ENCODE data around the gene AMOTL2. TPM values are rescaled to one million over a fixed set of nuclear protein-coding genes. Genes with fewer than 3 reads are reported as not detected.

Gene AMOTL2
- total RNA-seq, 1 experiment from 2014 or later = 172 TPM

DNA sequence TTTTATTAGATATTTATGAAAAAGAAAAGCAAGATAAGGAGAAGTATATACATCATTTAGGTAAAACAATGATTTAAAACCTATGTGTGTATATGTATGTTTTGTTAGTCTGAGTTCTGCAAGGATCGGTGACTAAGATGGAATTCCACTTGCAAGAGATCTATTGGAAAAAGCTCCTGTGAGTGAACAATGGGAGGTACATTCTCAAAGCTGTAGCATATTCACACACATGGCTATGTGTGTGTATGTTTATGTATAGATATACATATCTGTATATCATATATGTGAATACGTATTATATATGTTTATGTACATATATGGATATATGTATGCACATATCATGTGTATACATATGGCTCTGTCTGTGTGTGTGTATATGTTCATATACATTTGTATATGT, 54.3 kb downstream of the AMOTL2 start:
- no peaks in the 10 kb centered on the region for H3K27me3 ChIP-seq
- no peak overlapping the region for H3K4me3 ChIP-seq
- DNase-seq = no peak
- H3K9me3 ChIP-seq = no peaks in the 10 kb centered on the region
- no peaks in the 10 kb centered on the region for H3K36me3 ChIP-seq

DNA sequence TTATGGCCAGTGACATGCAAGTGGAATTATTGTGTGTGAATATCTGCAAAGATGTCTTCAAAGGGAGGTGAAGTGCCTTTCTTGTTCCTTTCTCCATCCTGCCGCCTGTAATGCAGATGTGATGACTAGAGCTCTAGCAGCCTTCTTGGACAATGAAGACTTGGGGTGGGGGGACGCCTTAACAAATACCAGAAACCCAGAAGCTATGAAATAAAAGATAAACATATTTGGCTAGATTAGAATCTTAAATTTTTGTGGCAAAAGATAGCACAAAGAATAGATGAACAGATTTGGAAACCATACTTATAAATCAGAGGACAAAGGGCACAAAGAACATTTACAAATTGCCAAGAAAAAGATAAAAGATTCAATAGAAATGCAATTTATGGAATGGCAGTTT, 56.1 kb downstream of the AMOTL2 start:
- Histone ChIP-seq H3K9me3 (no peaks in the 10 kb centered on the region), H3K27me3 (no peaks in the 10 kb centered on the region), H3K4me3 (no peak overlapping the region), H3K36me3 (no peaks in the 10 kb centered on the region)
- no peak for DNase-seq

DNA sequence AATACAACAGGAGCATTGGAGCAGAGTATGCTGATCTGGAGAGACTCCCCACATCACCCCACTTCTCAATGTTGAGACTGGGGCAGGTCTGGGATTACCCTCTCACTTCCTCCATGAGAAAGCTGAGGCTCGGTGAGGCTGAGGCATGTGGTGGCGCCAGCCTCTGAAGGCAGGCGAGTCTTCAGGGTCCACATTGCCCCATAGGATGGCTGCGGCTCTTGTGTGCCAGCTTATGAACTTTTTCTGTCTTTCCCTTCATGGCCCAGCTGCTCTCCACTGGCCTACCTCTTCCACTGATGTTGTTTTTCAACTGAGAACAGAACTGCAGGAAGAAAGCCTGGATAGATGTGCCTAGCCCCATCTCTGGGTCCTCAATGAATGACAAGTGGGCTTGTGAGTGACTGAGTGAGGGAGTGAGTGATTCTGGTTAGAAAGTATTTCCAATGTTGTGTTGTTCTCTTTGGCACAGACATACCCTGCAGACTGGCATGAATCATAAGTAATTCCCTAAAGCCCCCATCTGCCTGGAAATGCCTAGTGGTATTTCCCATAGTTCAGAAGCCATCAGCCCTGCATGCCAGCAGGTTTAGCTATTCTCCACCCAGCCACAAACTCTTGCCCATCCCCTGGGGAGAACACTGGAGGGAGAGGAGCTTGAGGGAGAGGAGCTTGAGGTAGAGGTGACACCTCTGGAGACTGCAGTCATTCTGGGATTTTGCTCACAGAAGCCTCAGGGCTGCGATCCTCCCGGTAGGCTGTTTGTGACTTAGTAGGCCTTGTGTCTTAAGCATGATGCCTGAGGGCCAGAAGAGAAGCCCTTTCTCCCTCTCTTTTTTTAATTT, 56.9 kb downstream of the AMOTL2 start:
- no peaks in the 10 kb centered on the region for H3K9me3 ChIP-seq
- H3K36me3 ChIP-seq = no peaks in the 10 kb centered on the region
- H3K4me3 ChIP-seq = no peak overlapping the region
- H3K27me3 ChIP-seq = no peaks in the 10 kb centered on the region
- peak; percentile 91 for DNase-seq

DNA sequence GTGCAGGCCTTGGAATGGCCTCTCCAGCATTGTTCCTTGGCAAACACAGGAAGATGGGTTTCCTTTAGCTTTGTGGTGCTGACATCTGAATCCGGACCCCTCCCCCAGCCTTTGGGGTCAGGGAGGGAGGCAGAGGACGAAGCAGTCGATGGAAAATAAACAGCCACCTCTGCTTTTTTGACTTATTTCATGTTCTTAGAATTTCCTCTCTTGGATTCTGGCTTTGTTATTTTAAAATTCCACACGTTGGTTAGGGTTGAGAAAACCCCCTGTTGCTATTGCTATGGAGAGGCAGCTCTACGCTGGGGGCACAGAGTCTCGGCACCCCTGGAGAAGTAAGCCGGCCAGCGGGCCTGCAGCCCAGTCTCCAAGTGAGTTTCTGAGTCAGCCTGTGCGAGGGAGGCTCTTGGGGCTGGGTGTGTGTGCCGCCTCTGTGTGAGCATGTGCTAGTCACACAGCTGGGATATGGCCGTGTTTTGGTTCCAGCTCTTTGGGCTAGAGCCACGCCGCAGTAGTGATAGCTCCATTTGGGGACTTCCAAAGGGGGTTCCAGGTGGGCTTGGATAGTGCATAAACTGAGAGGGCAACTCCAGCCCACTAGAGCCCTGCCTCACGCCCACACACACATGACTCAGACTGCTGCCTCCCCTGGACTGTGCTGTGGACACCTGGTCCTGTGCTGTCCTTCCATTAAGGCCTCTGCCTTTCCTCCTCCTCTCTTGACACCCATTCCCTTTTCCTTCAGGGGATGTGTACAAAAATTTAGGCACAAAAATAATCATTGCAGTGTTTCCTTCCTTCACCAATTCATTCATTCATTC, 58.8 kb downstream of the AMOTL2 start:
- no peaks in the 10 kb centered on the region for H3K36me3 ChIP-seq
- no peak overlapping the region for H3K4me3 ChIP-seq
- H3K27me3 ChIP-seq = no peaks in the 10 kb centered on the region
- peak; percentile 99 for DNase-seq
- H3K9me3 ChIP-seq = no peaks in the 10 kb centered on the region

DNA sequence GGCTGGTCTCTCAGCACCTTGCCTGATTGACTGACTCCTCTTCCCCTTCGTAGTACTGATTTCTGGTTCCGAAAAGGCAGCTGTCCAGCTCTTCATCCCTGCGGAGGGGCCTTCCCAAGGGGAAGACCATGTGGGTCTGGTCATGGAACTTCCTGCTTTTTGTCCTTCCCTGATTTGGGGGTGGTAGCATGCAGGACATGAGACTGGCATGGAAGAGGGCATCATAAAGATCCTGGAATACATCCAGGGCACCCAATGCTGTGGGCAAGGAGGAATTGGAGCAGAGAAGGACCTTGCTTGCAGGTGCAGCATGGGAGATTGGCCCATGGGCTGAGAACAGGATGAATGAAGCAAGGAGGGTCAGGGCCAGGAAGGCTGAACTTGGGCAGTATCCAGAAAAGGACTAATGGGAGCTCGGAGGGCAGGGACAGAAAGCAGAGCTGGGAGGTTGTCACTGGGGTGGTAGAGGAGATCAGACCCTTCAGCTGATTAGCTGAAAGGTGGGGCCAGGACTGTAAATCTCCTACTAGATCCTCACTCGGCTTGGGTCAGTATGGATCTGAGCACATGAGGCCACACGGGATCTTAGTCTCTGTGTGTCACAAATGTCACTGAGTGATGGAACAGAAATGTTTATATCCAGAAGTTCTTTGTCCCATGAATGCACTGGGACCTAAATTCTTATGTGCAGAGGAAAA, 59.5 kb downstream of the AMOTL2 start:
- Histone ChIP-seq H3K36me3 (no peaks in the 10 kb centered on the region), H3K27me3 (no peaks in the 10 kb centered on the region), H3K9me3 (no peaks in the 10 kb centered on the region), H3K4me3 (no peak overlapping the region)
- DNase-seq = peak; percentile 71

DNA sequence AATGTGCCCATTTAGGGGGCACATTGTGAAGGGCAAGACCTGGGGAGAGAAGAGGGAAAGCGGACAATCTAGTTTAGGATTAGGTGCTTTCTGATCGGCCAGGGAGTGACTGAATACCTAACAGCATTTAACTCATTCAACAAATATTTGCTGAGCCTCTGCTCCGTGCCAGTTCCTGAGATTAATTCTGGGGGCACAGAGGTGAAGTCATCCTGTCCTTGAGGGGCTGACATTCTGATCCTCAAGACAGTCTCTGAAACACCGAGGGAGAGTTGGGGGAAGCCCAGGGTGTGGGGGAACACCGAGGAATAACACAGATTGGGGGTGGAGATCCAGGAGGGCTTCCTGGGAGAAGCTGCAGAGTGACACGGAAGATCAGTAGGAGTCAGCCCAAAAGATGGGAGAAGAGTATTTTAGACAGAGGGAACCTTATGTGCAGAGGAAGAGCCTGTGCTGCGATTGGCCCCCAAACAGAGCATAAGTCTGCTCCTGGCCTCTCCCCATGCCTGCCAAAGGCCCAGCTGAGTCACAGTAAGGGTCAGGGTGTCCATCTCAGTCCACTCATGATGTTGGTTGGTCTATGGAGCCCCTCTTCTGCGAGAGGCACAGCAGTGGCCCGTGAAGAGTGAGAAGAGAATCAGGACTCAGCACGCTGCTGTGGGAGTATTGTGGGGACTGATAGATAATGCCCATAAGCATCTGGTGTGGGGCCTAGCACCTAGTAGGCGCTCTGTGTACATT, 60.2 kb downstream of the AMOTL2 start:
- Histone ChIP-seq H3K9me3 (no peaks in the 10 kb centered on the region), H3K27me3 (no peaks in the 10 kb centered on the region), H3K36me3 (no peaks in the 10 kb centered on the region), H3K4me3 (peak overlapping the region; percentile 52)
- DNase-seq = peak; percentile 63

DNA sequence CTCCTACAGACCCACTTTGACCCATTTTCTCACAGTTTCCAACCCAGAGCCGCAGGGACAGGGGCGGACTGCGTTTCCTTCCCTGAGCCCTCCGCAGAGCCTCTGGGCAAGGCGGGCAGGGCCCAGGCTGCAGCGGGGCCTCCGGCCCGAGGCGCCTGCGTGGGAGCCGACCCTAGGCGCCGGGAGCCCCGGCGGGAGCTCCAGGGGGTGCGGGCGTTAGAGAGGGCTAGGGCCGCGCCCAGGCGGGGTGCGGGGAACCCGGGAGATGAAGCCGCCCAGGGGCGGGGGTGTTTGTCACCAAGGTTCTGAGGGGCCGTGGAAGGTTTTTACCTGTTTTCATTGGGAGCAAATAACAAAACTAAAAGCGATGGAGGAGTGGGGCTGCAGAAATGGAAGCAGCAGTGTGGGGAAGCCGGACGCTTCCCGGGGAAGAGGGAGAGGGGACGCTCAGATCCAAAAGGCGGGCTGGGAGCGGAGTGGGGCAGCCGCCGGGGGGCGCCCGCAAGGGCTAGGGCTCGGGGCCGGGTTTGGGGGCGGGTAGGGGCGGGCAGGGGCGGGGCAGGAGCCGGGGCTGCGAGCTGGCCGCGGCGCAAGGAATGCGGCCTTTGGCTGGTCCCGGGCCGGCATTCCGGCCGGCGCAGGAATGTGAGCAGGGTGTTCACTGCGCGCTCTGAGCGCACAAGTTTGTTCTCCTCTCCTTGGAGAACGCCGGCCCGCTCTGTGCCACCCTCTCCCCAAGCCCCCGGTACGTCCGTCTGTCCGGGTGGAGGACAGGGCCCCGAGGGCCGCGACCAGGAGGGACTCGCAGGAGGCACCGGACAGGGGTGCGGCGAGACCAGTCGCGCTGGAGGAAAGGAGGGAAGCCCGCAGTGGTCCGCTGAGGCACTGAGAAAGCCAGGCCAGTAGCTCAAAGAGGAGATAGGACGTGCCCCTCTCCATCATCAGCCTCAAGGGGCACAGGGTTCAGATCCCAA, 61.1 kb downstream of the AMOTL2 start:
- H3K9me3 ChIP-seq = no peaks in the 10 kb centered on the region
- H3K27me3 ChIP-seq = no peaks in the 10 kb centered on the region
- DNase-seq = peak; percentile 87
- H3K36me3 ChIP-seq = no peaks in the 10 kb centered on the region
- H3K4me3 ChIP-seq = peak overlapping the region; percentile 52

DNA sequence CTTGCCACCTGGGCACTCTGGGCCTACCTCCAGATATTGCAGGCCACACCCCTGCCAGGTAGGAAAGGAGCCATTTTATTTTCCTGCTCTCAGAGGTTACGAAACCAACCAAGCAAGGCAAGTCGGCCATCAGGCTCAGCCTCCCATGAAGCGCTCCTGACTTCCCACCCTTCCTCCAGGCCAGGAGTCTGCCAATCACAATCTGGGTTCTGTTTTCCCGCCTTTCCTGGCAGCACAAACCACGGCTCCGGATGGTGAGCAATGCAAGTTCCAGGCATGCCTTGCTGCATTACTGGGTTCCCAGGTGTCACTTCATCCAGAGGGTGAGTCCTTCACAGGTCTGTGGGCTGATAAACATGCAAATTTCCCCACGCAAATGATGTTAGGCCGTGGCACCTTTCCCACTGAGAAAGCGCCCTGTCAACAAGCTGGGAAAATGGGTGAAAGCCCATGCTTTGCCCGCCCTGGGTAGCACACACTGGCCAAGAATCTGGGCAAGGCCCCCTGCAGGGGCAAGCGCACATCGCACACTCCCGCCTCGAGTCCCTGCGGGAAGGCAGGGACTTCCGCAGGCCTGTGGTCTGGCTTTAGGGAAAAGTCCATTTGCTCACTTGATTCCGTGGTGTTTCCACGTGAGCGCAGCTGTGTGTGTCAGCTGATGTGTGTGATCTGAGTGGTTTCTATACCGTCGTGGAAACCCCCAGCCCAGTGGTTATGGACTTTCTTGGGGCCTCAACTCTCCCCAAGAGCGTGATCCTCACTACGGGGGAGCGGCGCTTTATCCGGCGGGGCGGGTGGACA, 62.0 kb downstream of the AMOTL2 start:
- H3K36me3 ChIP-seq = no peaks in the 10 kb centered on the region
- H3K4me3 ChIP-seq = no peak overlapping the region
- no peaks in the 10 kb centered on the region for H3K27me3 ChIP-seq
- DNase-seq = peak; percentile 88
- H3K9me3 ChIP-seq = no peaks in the 10 kb centered on the region

DNA sequence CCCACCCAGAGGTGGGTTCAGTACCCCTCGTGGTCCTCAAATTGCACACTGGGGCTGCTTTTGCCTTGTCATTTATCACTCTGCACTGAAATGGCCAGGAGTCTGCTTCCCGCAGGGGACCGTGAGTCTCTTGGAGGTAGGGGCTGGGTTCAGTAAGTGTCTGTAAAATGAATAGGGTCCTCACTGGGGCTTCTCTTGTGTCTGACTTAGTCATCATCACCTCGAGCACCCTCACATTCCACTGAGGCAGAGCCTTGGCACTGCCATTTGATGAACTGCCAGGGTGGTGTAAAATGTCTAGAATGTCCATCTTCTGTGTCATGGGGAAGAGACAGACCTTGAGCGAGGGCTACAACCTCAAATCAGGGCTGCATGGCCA, 62.6 kb downstream of the AMOTL2 start:
- Histone ChIP-seq H3K27me3 (no peaks in the 10 kb centered on the region), H3K36me3 (no peaks in the 10 kb centered on the region), H3K9me3 (no peaks in the 10 kb centered on the region), H3K4me3 (no peak overlapping the region)
- DNase-seq = peak; percentile 82

DNA sequence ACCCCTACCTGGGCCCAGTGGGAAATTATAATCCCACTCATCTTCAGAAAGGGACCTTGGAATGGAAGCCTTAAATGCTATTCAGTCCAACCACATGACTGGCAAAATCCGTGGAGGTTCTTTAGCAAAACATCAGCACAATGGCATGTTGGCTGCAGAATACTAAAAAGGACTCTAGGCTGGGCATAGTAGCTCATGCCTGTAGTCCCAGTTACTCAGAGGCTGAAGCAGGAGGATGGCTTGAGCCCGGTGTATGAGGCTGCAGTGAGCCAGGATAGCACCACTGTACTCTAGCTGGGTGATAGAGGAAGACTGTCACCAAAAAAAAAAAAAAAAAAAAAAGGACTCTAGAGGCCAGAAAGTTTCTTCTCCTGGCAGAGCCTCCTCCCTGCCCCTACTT, 63.0 kb downstream of the AMOTL2 start:
- peak; percentile 88 for DNase-seq
- H3K4me3 ChIP-seq = no peak overlapping the region
- no peaks in the 10 kb centered on the region for H3K9me3 ChIP-seq
- H3K27me3 ChIP-seq = no peaks in the 10 kb centered on the region
- H3K36me3 ChIP-seq = no peaks in the 10 kb centered on the region

DNA sequence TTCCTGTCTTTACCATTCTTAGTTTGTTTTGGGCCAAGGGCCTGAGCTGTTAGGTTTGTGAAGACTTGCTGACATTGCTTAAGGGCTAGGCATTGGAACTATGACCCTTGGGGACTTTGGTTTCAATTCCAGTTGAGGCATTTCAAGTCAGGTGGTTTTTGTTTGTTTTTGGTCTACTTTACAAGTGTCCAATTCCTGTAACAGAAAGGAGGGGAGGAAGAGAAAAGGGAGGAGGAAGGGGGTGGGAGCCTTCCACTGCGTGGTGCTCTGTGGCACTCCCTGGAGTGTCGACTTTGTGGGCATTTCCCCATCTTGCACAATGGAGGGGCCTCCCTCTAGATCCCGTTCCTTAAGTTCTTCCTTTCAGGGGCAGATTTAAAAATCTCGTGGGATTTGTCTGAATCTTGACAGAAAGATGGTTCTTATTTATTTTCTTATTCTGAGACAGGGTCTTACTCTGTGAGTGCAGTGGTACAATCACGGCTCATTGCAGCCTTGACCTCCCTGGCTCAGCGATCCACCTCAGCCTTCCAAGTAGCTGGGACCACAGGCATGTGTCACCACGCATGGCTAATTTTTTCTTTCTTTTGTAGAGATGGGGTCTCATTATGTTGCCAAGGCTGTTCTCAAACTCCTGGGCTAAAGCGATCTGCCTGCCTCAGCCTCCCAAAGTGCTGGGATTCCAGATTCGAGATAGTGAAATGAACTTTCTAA, 64.1 kb downstream of the AMOTL2 start:
- Histone ChIP-seq H3K27me3 (no peaks in the 10 kb centered on the region), H3K9me3 (no peaks in the 10 kb centered on the region), H3K36me3 (no peaks in the 10 kb centered on the region), H3K4me3 (no peak overlapping the region)
- DNase-seq = no peak

DNA sequence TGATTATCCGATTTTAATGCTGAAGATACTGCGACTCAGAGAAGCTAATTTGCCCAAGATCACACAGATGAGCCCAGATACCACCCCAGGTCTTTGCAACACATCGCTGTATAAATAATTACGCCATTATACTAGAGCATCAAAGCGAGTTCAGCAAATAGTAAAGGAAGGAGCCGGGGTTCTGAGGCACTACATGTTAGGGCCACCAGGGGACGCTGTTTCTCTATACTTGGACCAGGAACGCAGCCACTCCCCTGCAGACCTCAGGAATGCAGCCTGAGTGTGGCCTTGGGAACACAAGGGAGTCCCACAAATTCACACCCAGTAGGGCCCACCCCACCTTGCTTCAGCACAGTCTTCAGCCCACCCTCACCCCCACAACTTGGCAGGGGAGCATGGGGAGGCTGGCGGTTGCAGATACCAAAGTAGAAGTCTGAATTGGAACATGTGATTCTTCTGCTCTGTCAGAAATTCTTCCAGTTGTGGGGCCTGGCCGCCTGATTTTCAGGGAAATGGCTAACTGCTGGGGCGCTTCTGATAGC, 65.8 kb downstream of the AMOTL2 start:
- H3K36me3 ChIP-seq = no peaks in the 10 kb centered on the region
- H3K9me3 ChIP-seq = no peaks in the 10 kb centered on the region
- DNase-seq = peak; percentile 86
- no peaks in the 10 kb centered on the region for H3K27me3 ChIP-seq
- H3K4me3 ChIP-seq = no peak overlapping the region

DNA sequence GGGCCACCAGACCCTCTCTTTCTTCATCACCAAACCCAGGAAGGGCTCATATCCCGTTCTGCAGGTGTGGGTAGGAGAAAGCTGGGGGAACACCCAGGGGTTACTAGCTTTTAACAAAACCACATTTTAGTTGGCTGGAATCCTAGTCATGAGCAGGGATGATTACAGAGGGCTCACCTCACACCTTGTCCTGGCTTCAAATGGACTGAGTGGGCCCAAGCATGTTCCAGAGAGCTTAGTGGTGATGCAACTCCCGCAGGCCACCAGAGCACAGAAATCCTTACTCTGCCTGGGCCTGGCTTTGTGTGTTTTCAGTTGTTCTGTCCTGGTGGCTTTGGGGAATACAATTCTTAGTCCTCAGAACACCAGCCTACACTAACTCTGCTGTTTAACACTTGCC, 66.8 kb downstream of the AMOTL2 start:
- Histone ChIP-seq H3K4me3 (no peak overlapping the region), H3K36me3 (no peaks in the 10 kb centered on the region), H3K27me3 (no peaks in the 10 kb centered on the region), H3K9me3 (no peaks in the 10 kb centered on the region)
- DNase-seq = no peak

DNA sequence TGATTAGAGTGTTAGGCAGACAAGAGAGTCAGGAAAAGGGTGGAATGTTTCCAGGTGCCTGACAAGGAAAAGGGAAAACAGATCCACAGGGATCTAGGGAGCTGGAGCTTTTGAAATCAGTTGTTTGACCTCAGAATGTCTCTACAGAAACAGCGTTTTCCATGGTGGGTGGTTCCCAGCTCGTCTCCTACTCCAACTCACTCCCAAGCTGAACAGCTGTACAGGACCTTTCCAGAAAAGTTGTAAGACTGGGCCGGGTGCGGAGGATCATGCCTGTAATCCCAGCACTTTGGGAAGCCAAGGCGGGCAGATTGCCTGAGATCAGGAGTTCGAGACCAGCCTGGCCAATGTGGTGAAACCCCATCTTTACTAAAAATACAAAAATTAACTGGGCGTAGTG, 67.9 kb downstream of the AMOTL2 start:
- no peak overlapping the region for H3K4me3 ChIP-seq
- no peaks in the 10 kb centered on the region for H3K9me3 ChIP-seq
- H3K36me3 ChIP-seq = no peaks in the 10 kb centered on the region
- H3K27me3 ChIP-seq = no peaks in the 10 kb centered on the region
- DNase-seq = no peak
